GM23338 (cell line): ENCODE data around the gene ANO10. TPM values are rescaled to one million over a fixed set of nuclear protein-coding genes. Genes with fewer than 3 reads are reported as not detected.

ENCODE experiments used
- ATAC-seq: fragments of 200-7000 bp; cut with Tn5 transposase; 3 replicates; pipeline ENCODE4 v1.9.1; 2020
- DNase-seq: peaks from one replicate; pipeline ENCODE4 v3.0.0-alpha.2; 2015; ENCODE audit warnings: low spot score
- H2AFZ ChIP-seq: fragments of 200-600 bp; sonication (generic); 2 replicates; pipeline ENCODE4 v1.8.0; 2016; ENCODE audit warnings: antibody characterized with exemption, mild to moderate bottlenecking, moderate library complexity
- H3F3A ChIP-seq: fragments of 200-600 bp; sonication (generic); replicated peaks from 2 replicates; pipeline ENCODE4 v1.8.0; 2017; ENCODE audit warnings: antibody characterized with exemption, mixed run types, low read depth
- H3K27ac ChIP-seq: fragments of 200-600 bp; sonication (generic); 2 replicates; pipeline ENCODE4 v1.6.1; 2016; ENCODE audit warnings: low read depth
- H3K27me3 ChIP-seq: fragments of 200-600 bp; sonication (generic); 2 replicates; pipeline ENCODE4 v1.8.0; 2016; ENCODE audit warnings: mild to moderate bottlenecking, mixed run types, moderate library complexity; ENCODE audit not compliant: insufficient read depth
- H3K36me3 ChIP-seq: fragments of 200-600 bp; sonication (generic); 2 replicates; pipeline ENCODE4 v1.8.0; 2016; ENCODE audit warnings: mild to moderate bottlenecking; ENCODE audit not compliant: insufficient read depth
- H3K4me1 ChIP-seq: fragments of 200-600 bp; sonication (generic); 2 replicates; pipeline ENCODE4 v1.8.0; 2016; ENCODE audit warnings: mild to moderate bottlenecking, moderate library complexity; ENCODE audit not compliant: insufficient read depth
- H3K4me2 ChIP-seq: fragments of 200-600 bp; sonication (generic); 2 replicates; pipeline ENCODE4 v1.7.1; 2017; ENCODE audit warnings: mixed run types
- H3K4me3 ChIP-seq: fragments of 200-600 bp; sonication (generic); 2 replicates; pipeline ENCODE4 v1.6.1; 2016; ENCODE audit warnings: mixed run types
- H3K79me2 ChIP-seq: fragments of 200-600 bp; sonication (generic); replicated peaks from 2 replicates; pipeline ENCODE4 v1.8.0; 2017; ENCODE audit warnings: mild to moderate bottlenecking; ENCODE audit not compliant: insufficient read depth
- H3K9me2 ChIP-seq: fragments of 200-600 bp; sonication (generic); 2 replicates; pipeline ENCODE4 v1.8.0; 2017; ENCODE audit not compliant: insufficient read depth
- H4K20me1 ChIP-seq: fragments of 200-600 bp; sonication (generic); replicated peaks from 2 replicates; pipeline ENCODE4 v1.8.0; 2017; ENCODE audit warnings: mild to moderate bottlenecking; ENCODE audit not compliant: insufficient read depth
- H3K27ac Mint-ChIP-seq: 2 replicates; pipeline ENCODE4 v1.8.0; 2020; ENCODE audit warnings: inconsistent platforms, mild to moderate bottlenecking, moderate library complexity, mixed read lengths
- H3K27me3 Mint-ChIP-seq: 3 replicates; pipeline ENCODE4 v1.8.0; 2022; ENCODE audit warnings: low read depth, mild to moderate bottlenecking, moderate library complexity, mixed read lengths, inconsistent platforms; ENCODE audit not compliant: insufficient read depth, poor library complexity
- H3K36me3 Mint-ChIP-seq: 3 replicates; pipeline ENCODE4 v1.8.0; 2021; ENCODE audit warnings: low read depth, mild to moderate bottlenecking, inconsistent platforms, moderate library complexity, mixed read lengths
- H3K4me1 Mint-ChIP-seq: 3 replicates; pipeline ENCODE4 v1.8.0; 2020; ENCODE audit warnings: mild to moderate bottlenecking, inconsistent platforms, mixed read lengths
- H3K4me3 Mint-ChIP-seq: 3 replicates; pipeline ENCODE4 v1.8.0; 2021; ENCODE audit warnings: moderate library complexity, mild to moderate bottlenecking, inconsistent platforms, mixed read lengths
- H3K9me3 Mint-ChIP-seq: 3 replicates; pipeline ENCODE4 v1.8.0; 2020; ENCODE audit warnings: moderate library complexity, mild to moderate bottlenecking, inconsistent platforms, mixed read lengths
- CREB1 ChIP-seq: fragments of 250-450 bp; sonication (Bioruptor Pico); IDR thresholded peaks from 2 replicates; pipeline ENCODE4 v1.5.0; 2020; ENCODE audit warnings: low read depth, mild to moderate bottlenecking, moderate library complexity
- EZH2 ChIP-seq: fragments of 200-600 bp; sonication (generic); IDR thresholded peaks from one replicate; pipeline ENCODE4 v1.8.0; 2017; ENCODE audit warnings: antibody characterized with exemption, mild to moderate bottlenecking, low read depth; ENCODE audit not compliant: unreplicated experiment
- EZH2phosphoT487 ChIP-seq: fragments of 200-600 bp; sonication (generic); IDR thresholded peaks from one replicate; pipeline ENCODE4 v1.8.1; 2018; ENCODE audit warnings: antibody characterized with exemption; ENCODE audit not compliant: unreplicated experiment
- JUNB ChIP-seq: IDR thresholded peaks from one replicate; pipeline ENCODE4 v1.6.1; 2016; ENCODE audit warnings: antibody characterized with exemption; ENCODE audit not compliant: unreplicated experiment
- NANOG ChIP-seq: IDR thresholded peaks from 2 replicates; pipeline ENCODE4 v1.6.1; 2016; ENCODE audit warnings: antibody characterized with exemption, borderline replicate concordance
- POLR2AphosphoS5 ChIP-seq: IDR thresholded peaks from 2 replicates; pipeline ENCODE4 v1.6.1; 2016; ENCODE audit warnings: antibody characterized with exemption, low read depth
- REST ChIP-seq: IDR thresholded peaks from one replicate; pipeline ENCODE4 v1.6.1; 2018; ENCODE audit warnings: antibody characterized with exemption; ENCODE audit not compliant: unreplicated experiment
- STAT1 ChIP-seq: IDR thresholded peaks from one replicate; pipeline ENCODE4 v1.6.1; 2016; ENCODE audit warnings: antibody characterized with exemption; ENCODE audit not compliant: unreplicated experiment
- ZNF114 ChIP-seq: fragments of 250-450 bp; sonication (Bioruptor Pico); IDR thresholded peaks from 2 replicates; pipeline ENCODE4 v1.5.0; 2020; ENCODE audit warnings: mild to moderate bottlenecking, moderate library complexity
- ZNF331 ChIP-seq: fragments of 250-450 bp; sonication (Bioruptor Pico); IDR thresholded peaks from 2 replicates; pipeline ENCODE4 v1.5.0; 2020; ENCODE audit warnings: low read depth, mild to moderate bottlenecking, moderate library complexity
- ZNF462 ChIP-seq: fragments of 250-450 bp; sonication (Bioruptor Pico); IDR thresholded peaks from 2 replicates; pipeline ENCODE4 v1.5.0; 2020; ENCODE audit warnings: mild to moderate bottlenecking, moderate library complexity
- polyA plus RNA-seq: library from polyadenylated mRNA; unstranded; fragments of >200 nt; fragmentation: Nextera tagmentation; extraction: Ambion mirVana; gene quantifications from 2 replicates; pipeline ENCODE4 v1.2.1, GENCODE V29; 2016
- total RNA-seq: library from RNA; depleted of rRNA; stranded (reverse); fragments of >200 nt; shearing (Covaris generic); gene quantifications from 2 replicates; pipeline ENCODE4 v1.2.3, GENCODE V29; 2014
- TF ChIP-seq, protein P1 (sequence below), 2 experiments: fragments of 200-600 bp in 1 of 2; sonication (generic) in 1 of 2; conservative IDR thresholded peaks; 2 replicates each; pipeline versions ENCODE4 v1.5.1 to v1.6.1; 2016 to 2017; ENCODE audit warnings: antibody characterized with exemption in 2 of 2, low read depth in 2 of 2, mild to moderate bottlenecking in 2 of 2, moderate library complexity in 1 of 2
- TF ChIP-seq, protein P2 (sequence below): IDR thresholded peaks from 2 replicates; pipeline ENCODE4 v1.6.1; 2016; ENCODE audit warnings: antibody characterized with exemption

The ANO10 gene
- total and polyA plus RNA-seq, 2 experiments from 2014 or later, result 29.2 to 48.1 TPM

GRCh38 chr3:43423639-43424038 lies 198.2 kb downstream of the ANO10 start:
- peaks cover 23% of the 10 kb centered on the region for H3K4me1 Mint-ChIP-seq
- H3K4me1 ChIP-seq, result peaks cover 13% of the 10 kb centered on the region
- H3K4me3 ChIP-seq, result no peak overlapping the region
- ATAC-seq, result no peak
- H3K9me3 Mint-ChIP-seq, result no peaks in the 10 kb centered on the region
- H3K4me2 ChIP-seq, result no peak overlapping the region
- H3K9me2 ChIP-seq, result no peaks in the 10 kb centered on the region
- no peaks in the 10 kb centered on the region for H3K79me2 ChIP-seq
- no peaks in the 10 kb centered on the region for H4K20me1 ChIP-seq
- no peak for DNase-seq
- no peak overlapping the region for H3K27ac ChIP-seq
- TF ChIP-seq REST, result no peak
- TF ChIP-seq, protein P1, sequence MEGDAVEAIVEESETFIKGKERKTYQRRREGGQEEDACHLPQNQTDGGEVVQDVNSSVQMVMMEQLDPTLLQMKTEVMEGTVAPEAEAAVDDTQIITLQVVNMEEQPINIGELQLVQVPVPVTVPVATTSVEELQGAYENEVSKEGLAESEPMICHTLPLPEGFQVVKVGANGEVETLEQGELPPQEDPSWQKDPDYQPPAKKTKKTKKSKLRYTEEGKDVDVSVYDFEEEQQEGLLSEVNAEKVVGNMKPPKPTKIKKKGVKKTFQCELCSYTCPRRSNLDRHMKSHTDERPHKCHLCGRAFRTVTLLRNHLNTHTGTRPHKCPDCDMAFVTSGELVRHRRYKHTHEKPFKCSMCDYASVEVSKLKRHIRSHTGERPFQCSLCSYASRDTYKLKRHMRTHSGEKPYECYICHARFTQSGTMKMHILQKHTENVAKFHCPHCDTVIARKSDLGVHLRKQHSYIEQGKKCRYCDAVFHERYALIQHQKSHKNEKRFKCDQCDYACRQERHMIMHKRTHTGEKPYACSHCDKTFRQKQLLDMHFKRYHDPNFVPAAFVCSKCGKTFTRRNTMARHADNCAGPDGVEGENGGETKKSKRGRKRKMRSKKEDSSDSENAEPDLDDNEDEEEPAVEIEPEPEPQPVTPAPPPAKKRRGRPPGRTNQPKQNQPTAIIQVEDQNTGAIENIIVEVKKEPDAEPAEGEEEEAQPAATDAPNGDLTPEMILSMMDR (conservative IDR thresholded peaks at IDR 0.05; ENCODE audit: low read depth in 2 of 2), result no peak
- TF ChIP-seq ZNF462 (CRISPR knock-in tag), result no peak
- no peak for TF ChIP-seq JUNB
- TF ChIP-seq POLR2AphosphoS5, result no peak
- no peak for TF ChIP-seq NANOG
- TF ChIP-seq STAT1, result no peak
- no peak for TF ChIP-seq ZNF331 (CRISPR knock-in tag)
- no peak for TF ChIP-seq EZH2
- TF ChIP-seq CREB1 (CRISPR knock-in tag), result no peak
- TF ChIP-seq ZNF114 (CRISPR knock-in tag), result no peak
- TF ChIP-seq, protein P2, sequence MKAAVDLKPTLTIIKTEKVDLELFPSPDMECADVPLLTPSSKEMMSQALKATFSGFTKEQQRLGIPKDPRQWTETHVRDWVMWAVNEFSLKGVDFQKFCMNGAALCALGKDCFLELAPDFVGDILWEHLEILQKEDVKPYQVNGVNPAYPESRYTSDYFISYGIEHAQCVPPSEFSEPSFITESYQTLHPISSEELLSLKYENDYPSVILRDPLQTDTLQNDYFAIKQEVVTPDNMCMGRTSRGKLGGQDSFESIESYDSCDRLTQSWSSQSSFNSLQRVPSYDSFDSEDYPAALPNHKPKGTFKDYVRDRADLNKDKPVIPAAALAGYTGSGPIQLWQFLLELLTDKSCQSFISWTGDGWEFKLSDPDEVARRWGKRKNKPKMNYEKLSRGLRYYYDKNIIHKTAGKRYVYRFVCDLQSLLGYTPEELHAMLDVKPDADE, result no peak
- no peak for TF ChIP-seq EZH2phosphoT487
- no peaks in the 10 kb centered on the region for H3K27me3 ChIP-seq
- H3K36me3 ChIP-seq, result no peaks in the 10 kb centered on the region
- H3K4me3 Mint-ChIP-seq, result no peak overlapping the region
- H2AFZ ChIP-seq, result no peak overlapping the region
- peaks cover 6% of the 10 kb centered on the region; the same call in 2 of the 3 replicates for H3K36me3 Mint-ChIP-seq
- H3K27ac Mint-ChIP-seq, result no peak overlapping the region
- no peaks in the 10 kb centered on the region for H3K27me3 Mint-ChIP-seq
- H3F3A ChIP-seq, result no peaks in the 10 kb centered on the region
